GM12892 (cell line): ENCODE measurements around the gene CACNG5.

Experiments used
- POLR2A ChIP-seq: IDR thresholded peaks from 2 replicates; pipeline ENCODE4 v1.6.1; 2011; ENCODE audit warnings: low read depth, low read length, control low read depth
- POLR2AphosphoS5 ChIP-seq: IDR thresholded peaks from 2 replicates; pipeline ENCODE4 v1.6.1; 2011; ENCODE audit warnings: low read depth, low read length, control low read depth
- TAF1 ChIP-seq: IDR thresholded peaks from 2 replicates; pipeline ENCODE4 v1.6.1; 2011; ENCODE audit warnings: low read depth, mild to moderate bottlenecking, control low read depth, low read length, borderline replicate concordance

DNA sequence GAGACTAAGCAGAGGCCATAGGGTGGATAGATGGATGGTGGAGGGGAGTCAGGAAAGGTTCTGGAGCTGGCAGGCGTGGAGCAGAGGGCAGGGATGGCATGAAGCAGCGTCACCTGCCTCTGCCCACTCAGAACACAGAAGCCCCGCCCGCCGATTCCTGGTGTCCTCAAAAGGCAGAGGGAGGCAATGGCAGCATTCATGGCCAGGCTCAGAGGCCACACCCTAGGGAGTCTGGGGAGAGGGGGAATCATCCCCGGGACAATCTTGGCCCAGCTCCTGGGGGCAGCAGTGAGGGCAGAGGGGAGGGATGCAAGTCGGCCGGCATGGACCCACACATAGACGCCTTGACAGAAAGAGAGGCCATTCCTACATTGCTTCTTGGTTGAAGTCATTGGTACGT, 68.9 kb downstream of the CACNG5 start:
- TF ChIP-seq POLR2A: no peak
- TF ChIP-seq TAF1: no peak
- TF ChIP-seq POLR2AphosphoS5: no peak
